SK-N-SH treated with all-trans-retinoic acid at 6 μM for 48 hours (cell line): Measurements from ENCODE around the gene CHRM1.

Experiments used
- ATAC-seq: fragments of 200-7000 bp; cut with Tn5 transposase; 3 replicates; pipeline ENCODE4 v1.9.1; 2020; ENCODE audit warnings: mild to moderate bottlenecking, moderate library complexity
- ARNTL ChIP-seq: fragments of 450-650 bp; formaldehyde crosslinking; IDR thresholded peaks from 2 replicates; pipeline ENCODE4 v1.5.0; 2020; ENCODE audit warnings: low read depth, mild to moderate bottlenecking, moderate library complexity, borderline replicate concordance
- BACH2 ChIP-seq: fragments of 250-450 bp; sonication (Bioruptor Pico); IDR thresholded peaks from 2 replicates; pipeline ENCODE4 v1.9.0; 2021; ENCODE audit warnings: mild to moderate bottlenecking, borderline replicate concordance
- CSDC2 ChIP-seq: fragments of 250-450 bp; sonication (Bioruptor Pico); IDR thresholded peaks from 2 replicates; pipeline ENCODE4 v1.5.0; 2020; ENCODE audit warnings: mild to moderate bottlenecking, moderate library complexity
- ESRRG ChIP-seq: fragments of 250-450 bp; sonication (Bioruptor Pico); IDR thresholded peaks from 2 replicates; pipeline ENCODE4 v1.6.1; 2021; ENCODE audit warnings: mild to moderate bottlenecking
- GLIS3 ChIP-seq: fragments of 250-450 bp; sonication (Bioruptor Pico); IDR thresholded peaks from 2 replicates; pipeline ENCODE4 v1.5.0; 2020; ENCODE audit warnings: mild to moderate bottlenecking, moderate library complexity
- ISL1 ChIP-seq: fragments of 250-450 bp; sonication (Bioruptor Pico); IDR thresholded peaks from 2 replicates; pipeline ENCODE4 v2.1.2; 2022; ENCODE audit warnings: mild to moderate bottlenecking, moderate library complexity
- OSR1 ChIP-seq: fragments of 250-450 bp; sonication (Bioruptor Pico); IDR thresholded peaks from 2 replicates; pipeline ENCODE4 v1.8.0; 2022; ENCODE audit warnings: moderate library complexity, mild to moderate bottlenecking, inconsistent platforms
- PPARA ChIP-seq: fragments of 250-450 bp; sonication (Bioruptor Pico); IDR thresholded peaks from 2 replicates; pipeline ENCODE4 v1.5.0; 2020; ENCODE audit warnings: mild to moderate bottlenecking, borderline replicate concordance
- RARB ChIP-seq: fragments of 250-450 bp; sonication (Bioruptor Pico); IDR thresholded peaks from 2 replicates; pipeline ENCODE4 v1.8.0; 2021; ENCODE audit warnings: mild to moderate bottlenecking, moderate library complexity
- SNAI2 ChIP-seq: fragments of 250-450 bp; sonication (Bioruptor Pico); IDR thresholded peaks from 2 replicates; pipeline ENCODE4 v1.5.0; 2020; ENCODE audit warnings: mild to moderate bottlenecking, moderate library complexity
- TCF4 ChIP-seq: fragments of 250-450 bp; sonication (Bioruptor Pico); IDR thresholded peaks from 2 replicates; pipeline ENCODE4 v1.8.0; 2021; ENCODE audit warnings: mild to moderate bottlenecking, moderate library complexity, borderline replicate concordance
- TOX ChIP-seq: fragments of 250-450 bp; sonication (Bioruptor Pico); IDR thresholded peaks from 2 replicates; pipeline ENCODE4 v1.8.0; 2021; ENCODE audit warnings: mild to moderate bottlenecking, moderate library complexity, borderline replicate concordance
- ZC3H10 ChIP-seq: fragments of 250-450 bp; sonication (Bioruptor Pico); IDR thresholded peaks from 2 replicates; pipeline ENCODE4 v1.5.1; 2021; ENCODE audit warnings: mild to moderate bottlenecking, moderate library complexity
- ZFP3 ChIP-seq: fragments of 250-450 bp; sonication (Bioruptor Pico); IDR thresholded peaks from 2 replicates; pipeline ENCODE4 v1.5.0; 2020; ENCODE audit warnings: mild to moderate bottlenecking, moderate library complexity
- ZFP30 ChIP-seq: fragments of 450-650 bp; formaldehyde crosslinking; IDR thresholded peaks from 2 replicates; pipeline ENCODE4 v1.5.0; 2022; ENCODE audit warnings: mild to moderate bottlenecking, moderate library complexity
- ZNF565 ChIP-seq: fragments of 450-650 bp; formaldehyde crosslinking; conservative IDR thresholded peaks from 2 replicates; pipeline ENCODE4 v1.5.0; 2020; ENCODE audit warnings: low read depth, mild to moderate bottlenecking, moderate library complexity
- ZNF70 ChIP-seq: fragments of 450-650 bp; formaldehyde crosslinking; IDR thresholded peaks from 2 replicates; pipeline ENCODE4 v1.5.0; 2020; ENCODE audit warnings: mild to moderate bottlenecking, moderate library complexity
- ZNF8 ChIP-seq: fragments of 450-650 bp; formaldehyde crosslinking; IDR thresholded peaks from 2 replicates; pipeline ENCODE4 v1.5.0; 2020; ENCODE audit warnings: mild to moderate bottlenecking, moderate library complexity
- TF ChIP-seq, protein P1 (sequence below): fragments of 250-450 bp; sonication (Bioruptor Pico); IDR thresholded peaks from 2 replicates; pipeline ENCODE4 v1.8.0; 2020; ENCODE audit warnings: mild to moderate bottlenecking, moderate library complexity, borderline replicate concordance
- TF ChIP-seq, protein P2 (sequence below): fragments of 250-450 bp; sonication (Bioruptor Pico); IDR thresholded peaks from 2 replicates; pipeline ENCODE4 v1.8.0; 2021; ENCODE audit warnings: low read depth, mild to moderate bottlenecking, moderate library complexity, borderline replicate concordance
- TF ChIP-seq, protein P3 (sequence below): fragments of 250-450 bp; sonication (Bioruptor Pico); IDR thresholded peaks from 2 replicates; pipeline ENCODE4 v1.5.1; 2020; ENCODE audit warnings: low read depth, mild to moderate bottlenecking, moderate library complexity
- TF ChIP-seq, protein P4 (sequence below): fragments of 250-450 bp; sonication (Bioruptor Pico); IDR thresholded peaks from 2 replicates; pipeline ENCODE4 v1.5.1; 2021; ENCODE audit warnings: mild to moderate bottlenecking, moderate library complexity
- TF ChIP-seq, protein P5 (sequence below): fragments of 250-450 bp; sonication (Bioruptor Pico); IDR thresholded peaks from 2 replicates; pipeline ENCODE4 v1.5.0; 2020; ENCODE audit warnings: mild to moderate bottlenecking, moderate library complexity

The CHRM1 gene

DNA sequence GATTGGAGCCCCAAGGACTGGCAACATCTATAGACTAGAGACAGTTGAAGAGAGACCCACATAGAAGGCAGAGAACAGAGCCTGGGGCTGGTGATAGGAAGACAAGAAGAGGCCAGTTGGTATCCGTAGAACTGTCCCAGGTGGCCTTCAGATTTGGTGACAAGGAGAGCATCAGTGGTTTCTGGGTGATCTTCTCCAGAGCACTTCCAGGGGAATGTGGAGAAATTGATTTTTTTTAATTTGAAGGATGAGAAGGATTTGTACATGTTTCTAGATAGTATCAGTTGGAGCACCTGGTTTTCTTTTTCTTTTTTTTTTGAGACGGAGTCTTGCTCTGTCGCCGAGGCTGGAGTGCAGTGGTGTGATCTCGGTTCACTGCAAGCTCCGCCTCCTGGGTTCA is 25.7 kb downstream of the CHRM1 start:
- TF ChIP-seq ZC3H10 (CRISPR knock-in tag) (no peak), ZFP3 (CRISPR knock-in tag) (no peak), SNAI2 (CRISPR knock-in tag) (no peak), ZFP30 (CRISPR knock-in tag) (no peak), TOX (no peak), ESRRG (CRISPR knock-in tag) (no peak), ZNF565 (CRISPR knock-in tag) (no peak), RARB (no peak), ARNTL (CRISPR knock-in tag) (no peak), BACH2 (CRISPR knock-in tag) (no peak), ZNF70 (no peak), OSR1 (CRISPR knock-in tag) (no peak), PPARA (CRISPR knock-in tag) (no peak), ISL1 (CRISPR knock-in tag) (no peak), GLIS3 (CRISPR knock-in tag) (no peak)
- TF ChIP-seq, protein P1, sequence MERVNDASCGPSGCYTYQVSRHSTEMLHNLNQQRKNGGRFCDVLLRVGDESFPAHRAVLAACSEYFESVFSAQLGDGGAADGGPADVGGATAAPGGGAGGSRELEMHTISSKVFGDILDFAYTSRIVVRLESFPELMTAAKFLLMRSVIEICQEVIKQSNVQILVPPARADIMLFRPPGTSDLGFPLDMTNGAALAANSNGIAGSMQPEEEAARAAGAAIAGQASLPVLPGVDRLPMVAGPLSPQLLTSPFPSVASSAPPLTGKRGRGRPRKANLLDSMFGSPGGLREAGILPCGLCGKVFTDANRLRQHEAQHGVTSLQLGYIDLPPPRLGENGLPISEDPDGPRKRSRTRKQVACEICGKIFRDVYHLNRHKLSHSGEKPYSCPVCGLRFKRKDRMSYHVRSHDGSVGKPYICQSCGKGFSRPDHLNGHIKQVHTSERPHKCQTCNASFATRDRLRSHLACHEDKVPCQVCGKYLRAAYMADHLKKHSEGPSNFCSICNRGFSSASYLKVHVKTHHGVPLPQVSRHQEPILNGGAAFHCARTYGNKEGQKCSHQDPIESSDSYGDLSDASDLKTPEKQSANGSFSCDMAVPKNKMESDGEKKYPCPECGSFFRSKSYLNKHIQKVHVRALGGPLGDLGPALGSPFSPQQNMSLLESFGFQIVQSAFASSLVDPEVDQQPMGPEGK (CRISPR knock-in tag), result no peak
- TF ChIP-seq, protein P2, sequence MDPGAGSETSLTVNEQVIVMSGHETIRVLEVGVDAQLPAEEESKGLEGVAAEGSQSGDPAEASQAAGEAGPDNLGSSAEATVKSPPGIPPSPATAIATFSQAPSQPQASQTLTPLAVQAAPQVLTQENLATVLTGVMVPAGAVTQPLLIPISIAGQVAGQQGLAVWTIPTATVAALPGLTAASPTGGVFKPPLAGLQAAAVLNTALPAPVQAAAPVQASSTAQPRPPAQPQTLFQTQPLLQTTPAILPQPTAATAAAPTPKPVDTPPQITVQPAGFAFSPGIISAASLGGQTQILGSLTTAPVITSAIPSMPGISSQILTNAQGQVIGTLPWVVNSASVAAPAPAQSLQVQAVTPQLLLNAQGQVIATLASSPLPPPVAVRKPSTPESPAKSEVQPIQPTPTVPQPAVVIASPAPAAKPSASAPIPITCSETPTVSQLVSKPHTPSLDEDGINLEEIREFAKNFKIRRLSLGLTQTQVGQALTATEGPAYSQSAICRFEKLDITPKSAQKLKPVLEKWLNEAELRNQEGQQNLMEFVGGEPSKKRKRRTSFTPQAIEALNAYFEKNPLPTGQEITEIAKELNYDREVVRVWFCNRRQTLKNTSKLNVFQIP (CRISPR knock-in tag), result no peak
- TF ChIP-seq, protein P3, sequence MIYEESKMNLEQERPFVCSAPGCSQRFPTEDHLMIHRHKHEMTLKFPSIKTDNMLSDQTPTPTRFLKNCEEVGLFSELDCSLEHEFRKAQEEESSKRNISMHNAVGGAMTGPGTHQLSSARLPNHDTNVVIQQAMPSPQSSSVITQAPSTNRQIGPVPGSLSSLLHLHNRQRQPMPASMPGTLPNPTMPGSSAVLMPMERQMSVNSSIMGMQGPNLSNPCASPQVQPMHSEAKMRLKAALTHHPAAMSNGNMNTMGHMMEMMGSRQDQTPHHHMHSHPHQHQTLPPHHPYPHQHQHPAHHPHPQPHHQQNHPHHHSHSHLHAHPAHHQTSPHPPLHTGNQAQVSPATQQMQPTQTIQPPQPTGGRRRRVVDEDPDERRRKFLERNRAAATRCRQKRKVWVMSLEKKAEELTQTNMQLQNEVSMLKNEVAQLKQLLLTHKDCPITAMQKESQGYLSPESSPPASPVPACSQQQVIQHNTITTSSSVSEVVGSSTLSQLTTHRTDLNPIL (CRISPR knock-in tag), result no peak
- TF ChIP-seq, protein P4, sequence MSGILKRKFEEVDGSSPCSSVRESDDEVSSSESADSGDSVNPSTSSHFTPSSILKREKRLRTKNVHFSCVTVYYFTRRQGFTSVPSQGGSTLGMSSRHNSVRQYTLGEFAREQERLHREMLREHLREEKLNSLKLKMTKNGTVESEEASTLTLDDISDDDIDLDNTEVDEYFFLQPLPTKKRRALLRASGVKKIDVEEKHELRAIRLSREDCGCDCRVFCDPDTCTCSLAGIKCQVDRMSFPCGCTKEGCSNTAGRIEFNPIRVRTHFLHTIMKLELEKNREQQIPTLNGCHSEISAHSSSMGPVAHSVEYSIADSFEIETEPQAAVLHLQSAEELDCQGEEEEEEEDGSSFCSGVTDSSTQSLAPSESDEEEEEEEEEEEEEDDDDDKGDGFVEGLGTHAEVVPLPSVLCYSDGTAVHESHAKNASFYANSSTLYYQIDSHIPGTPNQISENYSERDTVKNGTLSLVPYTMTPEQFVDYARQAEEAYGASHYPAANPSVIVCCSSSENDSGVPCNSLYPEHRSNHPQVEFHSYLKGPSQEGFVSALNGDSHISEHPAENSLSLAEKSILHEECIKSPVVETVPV (CRISPR knock-in tag), result no peak
- TF ChIP-seq, all 23 proteins: peak for 0
- ATAC-seq, result no peak

DNA sequence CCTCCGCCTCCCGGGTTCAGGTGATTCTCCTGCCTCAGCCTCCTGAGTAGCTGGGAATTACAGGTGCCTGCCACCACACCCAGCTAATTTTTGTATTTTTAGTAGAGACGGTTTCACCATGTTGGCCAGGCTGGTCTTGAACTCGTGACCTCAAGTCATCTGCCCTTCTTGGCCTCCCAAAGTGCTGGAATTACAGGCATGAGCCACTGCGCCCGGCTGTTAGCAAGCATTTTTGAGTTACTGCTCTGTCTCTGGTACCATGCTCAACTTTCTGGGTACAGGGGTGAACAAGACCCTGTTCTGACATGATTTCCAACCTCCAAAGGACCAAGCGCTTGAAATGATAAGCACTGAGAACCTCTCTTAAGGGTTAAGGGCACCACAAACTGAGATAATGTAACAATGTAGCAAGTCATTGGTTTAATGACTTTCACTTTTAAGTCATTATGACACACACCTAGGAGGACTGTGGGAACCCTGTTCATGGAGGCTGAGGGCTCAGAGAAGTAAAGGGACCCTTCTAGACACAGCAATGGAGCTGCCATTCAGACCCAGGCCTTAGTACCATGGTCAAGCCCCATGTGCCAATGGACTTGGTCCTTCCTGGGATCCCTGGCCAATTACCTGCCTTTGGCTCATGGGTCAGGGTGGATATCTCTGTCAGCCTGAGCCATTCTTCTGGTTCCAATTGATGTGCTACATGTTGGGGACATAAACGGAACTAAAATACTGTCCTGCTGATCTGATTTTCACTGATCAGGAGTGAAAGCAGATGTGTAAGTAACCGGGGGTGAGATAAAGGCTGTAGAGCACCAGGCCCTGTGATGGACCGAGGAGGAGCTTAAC is 28.9 kb downstream of the CHRM1 start:
- no peak for ATAC-seq
- TF ChIP-seq TCF4 (CRISPR knock-in tag) (no peak), ESRRG (CRISPR knock-in tag) (no peak), ZC3H10 (CRISPR knock-in tag) (no peak), RARB (no peak), ZNF565 (CRISPR knock-in tag) (no peak), ZNF8 (CRISPR knock-in tag) (no peak), BACH2 (CRISPR knock-in tag) (no peak), CSDC2 (CRISPR knock-in tag) (no peak), ZNF70 (no peak), PPARA (CRISPR knock-in tag) (no peak), OSR1 (CRISPR knock-in tag) (no peak), SNAI2 (CRISPR knock-in tag) (no peak), ISL1 (CRISPR knock-in tag) (no peak), GLIS3 (CRISPR knock-in tag) (no peak), ZFP30 (CRISPR knock-in tag) (no peak)
- TF ChIP-seq, protein P3 (CRISPR knock-in tag), result no peak
- TF ChIP-seq, protein P1 (CRISPR knock-in tag), result no peak
- TF ChIP-seq, protein P5, sequence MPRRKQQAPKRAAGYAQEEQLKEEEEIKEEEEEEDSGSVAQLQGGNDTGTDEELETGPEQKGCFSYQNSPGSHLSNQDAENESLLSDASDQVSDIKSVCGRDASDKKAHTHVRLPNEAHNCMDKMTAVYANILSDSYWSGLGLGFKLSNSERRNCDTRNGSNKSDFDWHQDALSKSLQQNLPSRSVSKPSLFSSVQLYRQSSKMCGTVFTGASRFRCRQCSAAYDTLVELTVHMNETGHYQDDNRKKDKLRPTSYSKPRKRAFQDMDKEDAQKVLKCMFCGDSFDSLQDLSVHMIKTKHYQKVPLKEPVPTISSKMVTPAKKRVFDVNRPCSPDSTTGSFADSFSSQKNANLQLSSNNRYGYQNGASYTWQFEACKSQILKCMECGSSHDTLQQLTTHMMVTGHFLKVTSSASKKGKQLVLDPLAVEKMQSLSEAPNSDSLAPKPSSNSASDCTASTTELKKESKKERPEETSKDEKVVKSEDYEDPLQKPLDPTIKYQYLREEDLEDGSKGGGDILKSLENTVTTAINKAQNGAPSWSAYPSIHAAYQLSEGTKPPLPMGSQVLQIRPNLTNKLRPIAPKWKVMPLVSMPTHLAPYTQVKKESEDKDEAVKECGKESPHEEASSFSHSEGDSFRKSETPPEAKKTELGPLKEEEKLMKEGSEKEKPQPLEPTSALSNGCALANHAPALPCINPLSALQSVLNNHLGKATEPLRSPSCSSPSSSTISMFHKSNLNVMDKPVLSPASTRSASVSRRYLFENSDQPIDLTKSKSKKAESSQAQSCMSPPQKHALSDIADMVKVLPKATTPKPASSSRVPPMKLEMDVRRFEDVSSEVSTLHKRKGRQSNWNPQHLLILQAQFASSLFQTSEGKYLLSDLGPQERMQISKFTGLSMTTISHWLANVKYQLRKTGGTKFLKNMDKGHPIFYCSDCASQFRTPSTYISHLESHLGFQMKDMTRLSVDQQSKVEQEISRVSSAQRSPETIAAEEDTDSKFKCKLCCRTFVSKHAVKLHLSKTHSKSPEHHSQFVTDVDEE (CRISPR knock-in tag), result no peak
- TF ChIP-seq, protein P2 (CRISPR knock-in tag), result no peak
